ENCODE data around the gene SHISA9. TPM values are rescaled to one million over a fixed set of nuclear protein-coding genes. Genes with fewer than 3 reads are reported as not detected.

Gene SHISA9
- total RNA-seq, 2 donors from 2014 or later, result 0.21 to 3.4 TPM

DNA sequence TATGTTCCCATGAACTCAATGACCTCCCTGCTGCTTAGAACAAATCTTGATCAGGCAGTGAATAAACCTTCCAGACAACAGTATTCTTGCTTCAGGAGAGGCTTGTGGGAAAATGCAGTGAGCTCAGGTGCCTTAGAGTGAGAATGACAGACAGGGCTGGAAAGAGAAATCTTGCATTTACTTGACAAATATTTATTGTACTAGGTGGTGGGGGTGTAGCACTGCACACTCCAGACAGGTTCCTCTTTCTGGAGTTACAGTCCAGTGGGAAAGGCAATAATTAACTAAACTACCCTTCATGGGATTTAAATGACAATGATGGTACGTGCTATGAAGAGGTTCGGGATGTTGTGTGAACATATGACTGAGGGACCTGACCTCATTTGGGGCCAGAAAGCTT lies 182.9 kb downstream of the SHISA9 start:
- DNase-seq (ENCODE audit: low spot score) (no peak), ATAC-seq (ENCODE audit: insufficient number of reproducible peaks, low FRiP score, low read depth) (no peak)
- H3K27me3 ChIP-seq (replicated peaks; ENCODE audit: insufficient read depth), result no peaks in the 10 kb centered on the region
- H3K4me1 ChIP-seq (ENCODE audit: control insufficient read depth in 1 of 2, low read depth in 2 of 2), result no peaks in the 10 kb centered on the region
- no peaks in the 10 kb centered on the region for H3K9me3 ChIP-seq
- H3K27ac ChIP-seq, result no peak overlapping the region
- H3K36me3 ChIP-seq, result no peaks in the 10 kb centered on the region
- no peak for TF ChIP-seq CTCF (IDR thresholded peaks at IDR 0.05)
- no peak overlapping the region for H3K4me3 ChIP-seq

- no peaks in the 10 kb centered on the region for H3K27me3 ChIP-seq (replicated peaks; ENCODE audit: insufficient read depth)
- H3K4me1 ChIP-seq (ENCODE audit: control insufficient read depth in 1 of 2, low read depth in 2 of 2), result no peaks in the 10 kb centered on the region
- no peak for DNase-seq (ENCODE audit: low spot score)
- peaks cover 6% of the 10 kb centered on the region for H3K9me3 ChIP-seq
- no peak for TF ChIP-seq CTCF (IDR thresholded peaks at IDR 0.05)
- no peak overlapping the region for H3K27ac ChIP-seq
- ATAC-seq (ENCODE audit: insufficient number of reproducible peaks, low FRiP score, low read depth), result no peak
- H3K4me3 ChIP-seq, result no peak overlapping the region
- no peaks in the 10 kb centered on the region for H3K36me3 ChIP-seq
These were observed 192.3 kb downstream of the SHISA9 start for GRCh38 chr16:13093661-13094060.

DNA sequence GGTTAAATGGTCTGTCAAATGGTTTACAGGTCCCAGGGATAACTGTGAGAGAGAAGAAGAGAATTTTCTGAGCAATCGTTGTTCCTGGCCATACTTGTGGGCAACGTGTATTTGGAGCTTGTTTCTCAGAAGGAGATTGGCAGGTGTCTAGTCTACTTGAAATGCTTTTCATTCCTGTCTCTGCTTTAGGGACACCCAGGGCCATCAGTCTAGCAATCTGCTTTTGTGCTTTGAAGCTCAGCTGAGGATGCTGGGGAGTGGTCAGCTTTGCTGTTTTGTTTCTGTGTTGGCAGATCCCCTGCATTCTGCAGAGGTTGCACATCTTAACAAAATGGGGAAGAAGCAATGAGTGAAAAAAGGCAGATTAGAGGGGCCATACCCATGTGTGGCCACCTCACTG lies 193.7 kb downstream of the SHISA9 start:
- DNase-seq (ENCODE audit: low spot score), result no peak
- H3K9me3 ChIP-seq, result peaks cover 6% of the 10 kb centered on the region
- ATAC-seq (ENCODE audit: insufficient number of reproducible peaks, low FRiP score, low read depth), result no peak
- TF ChIP-seq CTCF (IDR thresholded peaks at IDR 0.05), result no peak
- no peak overlapping the region for H3K27ac ChIP-seq
- no peaks in the 10 kb centered on the region for H3K27me3 ChIP-seq (replicated peaks; ENCODE audit: insufficient read depth)
- H3K4me3 ChIP-seq, result no peak overlapping the region
- no peaks in the 10 kb centered on the region for H3K4me1 ChIP-seq (ENCODE audit: control insufficient read depth in 1 of 2, low read depth in 2 of 2)
- H3K36me3 ChIP-seq, result no peaks in the 10 kb centered on the region

DNA sequence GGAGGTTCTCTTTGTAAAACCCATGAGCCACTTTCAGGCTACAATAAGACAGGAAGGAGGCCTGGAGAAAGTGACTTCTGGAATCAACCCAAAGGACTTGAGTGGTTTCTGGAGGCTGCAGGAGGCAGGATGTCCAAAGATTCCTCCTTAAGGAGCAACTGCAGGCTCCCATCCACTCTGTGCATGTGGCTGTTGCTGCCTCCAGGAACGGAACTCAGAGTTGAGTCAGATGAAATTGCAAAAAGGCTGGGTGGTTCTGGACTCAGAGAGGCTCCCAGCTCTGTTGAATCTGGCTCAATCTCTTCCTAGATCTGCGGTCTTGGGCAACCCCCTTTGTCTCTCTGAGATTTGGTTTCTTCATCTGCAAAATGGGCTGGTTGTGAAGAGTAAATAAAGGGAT lies 197.1 kb downstream of the SHISA9 start:
- H3K36me3 ChIP-seq, result no peaks in the 10 kb centered on the region
- H3K4me3 ChIP-seq, result no peak overlapping the region
- H3K4me1 ChIP-seq (ENCODE audit: control insufficient read depth in 1 of 2, low read depth in 2 of 2), result no peaks in the 10 kb centered on the region
- TF ChIP-seq CTCF (IDR thresholded peaks at IDR 0.05), result no peak
- DNase-seq (ENCODE audit: low spot score) (no peak), ATAC-seq (ENCODE audit: insufficient number of reproducible peaks, low FRiP score, low read depth) (no peak)
- no peaks in the 10 kb centered on the region for H3K27me3 ChIP-seq (replicated peaks; ENCODE audit: insufficient read depth)
- H3K27ac ChIP-seq, result no peak overlapping the region
- no peaks in the 10 kb centered on the region for H3K9me3 ChIP-seq

DNA sequence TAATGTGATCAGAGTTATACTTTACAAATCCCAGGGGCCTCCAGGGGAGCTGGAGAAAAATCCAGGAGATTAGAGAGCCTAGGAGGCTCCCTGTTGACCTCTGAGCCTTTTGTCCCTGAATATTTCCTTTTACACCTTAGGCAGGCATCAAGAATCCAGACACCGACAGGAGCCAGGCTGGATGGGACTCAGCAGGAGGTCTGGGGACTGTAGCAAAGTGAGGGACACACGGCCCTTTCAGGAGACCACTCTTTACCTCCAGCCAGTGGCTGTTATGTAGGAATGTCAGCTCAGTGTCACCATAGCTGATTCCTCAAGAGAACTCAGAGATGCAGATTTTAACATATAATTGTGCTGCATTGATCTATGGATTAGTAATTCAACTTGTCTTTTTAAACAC lies 198.4 kb downstream of the SHISA9 start:
- no peak for ATAC-seq (ENCODE audit: insufficient number of reproducible peaks, low FRiP score, low read depth)
- Histone ChIP-seq H3K9me3 (peaks cover 2% of the 10 kb centered on the region), H3K27me3 (replicated peaks; ENCODE audit: insufficient read depth) (no peaks in the 10 kb centered on the region), H3K4me3 (no peak overlapping the region), H3K36me3 (no peaks in the 10 kb centered on the region), H3K4me1 (ENCODE audit: control insufficient read depth in 1 of 2, low read depth in 2 of 2) (no peaks in the 10 kb centered on the region), H3K27ac (no peak overlapping the region)
- DNase-seq (ENCODE audit: low spot score), result no peak
- TF ChIP-seq CTCF (IDR thresholded peaks at IDR 0.05), result no peak
